Sigmoid colon (tissue), 7 donors: ENCODE measurements around the gene KCNIP4. TPM values are rescaled to one million over a fixed set of nuclear protein-coding genes. Genes with fewer than 3 reads are reported as not detected.
A peak's percentile ranks its signal among the peaks of the same experiment; 100 is the strongest.

ENCODE experiments used
- DNase-seq: peaks from one replicate; pipeline ENCODE4 v3.0.0-alpha.2; 2019
- H3K27ac ChIP-seq, 4 donors: fragments of 200-600 bp; sonication (generic); one replicate each; pipeline ENCODE4 v1.5.1; 2016 to 2019; ENCODE audit warnings: mild to moderate bottlenecking in 1 of 4
- H3K27me3 ChIP-seq, 3 donors: fragments of 200-600 bp; sonication (generic); one replicate each; pipeline ENCODE4 v1.5.1; 2019; ENCODE audit warnings: mild to moderate bottlenecking in 1 of 3
- H3K36me3 ChIP-seq, 4 donors: fragments of 200-600 bp; sonication (generic); one replicate each; pipeline ENCODE4 v1.5.1; 2016 to 2019
- H3K4me1 ChIP-seq, 4 donors: fragments of 200-600 bp; sonication (generic); one replicate each; pipeline ENCODE4 v1.5.1; 2017 to 2019
- H3K4me3 ChIP-seq, 4 donors: fragments of 200-600 bp; sonication (generic); one replicate each; pipeline ENCODE4 v1.5.1; 2017 to 2019; ENCODE audit warnings: mild to moderate bottlenecking in 2 of 4, moderate library complexity in 1 of 4
- H3K9me3 ChIP-seq, 4 donors: fragments of 200-600 bp in 3 of 4; sonication (generic) in 3 of 4; one replicate each; pipeline versions ENCODE4 v1.5.1 to v1.6.1; 2013 to 2019
- CTCF ChIP-seq, 4 experiments: fragments of 450-650 bp in 3 of 4; fragments of 200-600 bp in 1 of 4; IDR thresholded peaks; one replicate each; pipeline ENCODE4 v1.5.1; 2016 to 2019; ENCODE audit warnings: antibody characterized with exemption in 4 of 4, mild to moderate bottlenecking in 3 of 4, moderate library complexity in 2 of 4
- EP300 ChIP-seq, 4 donors: sonication (generic); formaldehyde crosslinking; IDR thresholded peaks; one replicate each; pipeline ENCODE4 v1.6.1; 2017; ENCODE audit warnings: antibody characterized with exemption in 4 of 4
- POLR2A ChIP-seq, 2 donors: fragments of 450-650 bp; IDR thresholded peaks; one replicate each; pipeline ENCODE4 v1.6.1; 2016; ENCODE audit warnings: antibody characterized with exemption in 2 of 2, mild to moderate bottlenecking in 2 of 2, moderate library complexity in 2 of 2
- POLR2AphosphoS5 ChIP-seq, 4 donors: sonication (generic); formaldehyde crosslinking; IDR thresholded peaks; one replicate each; pipeline ENCODE4 v1.6.1; 2017; ENCODE audit warnings: antibody characterized with exemption in 4 of 4
- WGBS, 2 donors: extraction: QIAGEN DNeasy Blood & Tissue Kit; methylation state at CpG; one replicate each; pipeline ENCODE4 v1.1.7; 2013; 5-methylcytosine and 5-hydroxymethylcytosine counted together
- intact Hi-C: fragments of 100-400 bp; cut with DNase I; formaldehyde crosslinking; loops from one replicate; pipeline ENCODE4 v1.15.1; 2023
- polyA plus RNA-seq, 3 donors: library from polyadenylated mRNA; stranded (reverse); fragments of 200-250 nt; gene quantifications; one replicate each; pipeline ENCODE4 v1.2.3, GENCODE V29; 2013
- total RNA-seq, 4 donors: library from RNA; depleted of rRNA; stranded (reverse); fragments of >200 nt; gene quantifications; one replicate each; pipeline ENCODE4 v1.1.0, GENCODE V29; 2016
- donor health status: healthy with polysubstance abuse.
- donor health status: Bipolar disorder and iron deficiency.
- donor health status: healthy.

The KCNIP4 gene
- total and polyA plus RNA-seq, 7 donors: 0.60 to 28.5 (median 14.0) TPM; not detected in 1

DNA sequence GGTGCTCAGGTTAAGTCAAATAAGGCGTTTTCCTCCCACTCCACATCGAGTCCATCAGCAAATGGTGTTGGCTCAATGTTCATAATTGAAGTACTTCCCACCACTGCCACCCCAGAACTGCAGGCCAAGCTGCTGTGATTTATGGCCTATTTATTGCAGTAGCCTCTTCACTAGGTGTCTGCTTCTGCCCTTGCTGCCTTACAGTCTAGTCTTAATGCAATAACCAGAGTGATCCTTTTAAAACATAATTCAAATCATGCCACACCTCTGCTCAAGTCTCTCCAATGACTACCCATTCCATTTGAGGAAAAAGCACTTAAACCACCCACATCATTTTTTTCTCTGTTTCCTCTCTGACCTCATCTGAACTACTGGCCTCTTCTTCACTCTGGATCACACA, 220.3 kb downstream of the KCNIP4 start:
- no peaks in the 10 kb centered on the region for H3K36me3 ChIP-seq
- TF ChIP-seq CTCF (IDR thresholded peaks at IDR 0.05) (no peak), POLR2AphosphoS5 (IDR thresholded peaks at IDR 0.05) (peak in 1 of 4 donors; percentile 28)
- intact Hi-C loops: no loop called here
- 41 to 48% methylated on average over 2 of the region's 2 CpGs for WGBS, 2 donors
- no peaks in the 10 kb centered on the region for H3K27me3 ChIP-seq
- H3K9me3 ChIP-seq: no peaks in the 10 kb centered on the region
- H3K4me1 ChIP-seq: peaks cover 0 to 6% (median 0%) of the 10 kb centered on the region in 4 donors
- DNase-seq: no peak
- H3K27ac ChIP-seq: no peak overlapping the region
- no peak overlapping the region for H3K4me3 ChIP-seq

- Histone ChIP-seq H3K36me3 (no peaks in the 10 kb centered on the region), H3K27me3 (no peaks in the 10 kb centered on the region), H3K4me1 (peaks cover 0 to 5% (median 0%) of the 10 kb centered on the region in 4 donors), H3K9me3 (no peaks in the 10 kb centered on the region), H3K27ac (peak overlapping the region in 2 of 4 donors; percentile 25 to 35), H3K4me3 (no peak overlapping the region)
- WGBS, 2 donors: 43 to 48% methylated on average over 5 of the region's 5 CpGs
- no peak for TF ChIP-seq POLR2AphosphoS5 (IDR thresholded peaks at IDR 0.05)
- TF ChIP-seq CTCF (IDR thresholded peaks at IDR 0.05): no peak
- no peak for TF ChIP-seq POLR2A (IDR thresholded peaks at IDR 0.05)
- TF ChIP-seq EP300 (IDR thresholded peaks at IDR 0.05): no peak
- no peak for DNase-seq
- intact Hi-C loops: no loop called here
Measured at GRCh38 chr4:21726255-21726815, 222.2 kb downstream of the KCNIP4 start.

- H3K4me1 ChIP-seq: peaks cover 0 to 5% (median 0%) of the 10 kb centered on the region in 4 donors
- intact Hi-C loops: no loop called here
- no peaks in the 10 kb centered on the region for H3K9me3 ChIP-seq
- H3K27me3 ChIP-seq: no peaks in the 10 kb centered on the region
- TF ChIP-seq POLR2A (IDR thresholded peaks at IDR 0.05) (no peak), EP300 (IDR thresholded peaks at IDR 0.05) (no peak), CTCF (IDR thresholded peaks at IDR 0.05) (no peak), POLR2AphosphoS5 (IDR thresholded peaks at IDR 0.05) (no peak)
- H3K27ac ChIP-seq: no peak overlapping the region
- no peaks in the 10 kb centered on the region for H3K36me3 ChIP-seq
- WGBS, 2 donors: 84 to 85% methylated on average over 6 of the region's 6 CpGs
- DNase-seq: no peak
- H3K4me3 ChIP-seq: no peak overlapping the region
Measured at GRCh38 chr4:21722157-21722839, 226.3 kb downstream of the KCNIP4 start.

GRCh38 chr4:21716531-21716930, 232.0 kb downstream of the KCNIP4 start:
- TF ChIP-seq EP300 (IDR thresholded peaks at IDR 0.05) (no peak), CTCF (IDR thresholded peaks at IDR 0.05) (no peak), POLR2A (IDR thresholded peaks at IDR 0.05) (no peak), POLR2AphosphoS5 (IDR thresholded peaks at IDR 0.05) (no peak)

More at GRCh38 chr4:21716531-21716930, 232.0 kb downstream of the KCNIP4 start:
- Histone ChIP-seq H3K36me3 (no peaks in the 10 kb centered on the region), H3K9me3 (no peaks in the 10 kb centered on the region), H3K4me3 (no peak overlapping the region), H3K27me3 (no peaks in the 10 kb centered on the region), H3K27ac (no peak overlapping the region), H3K4me1 (no peaks in the 10 kb centered on the region)
- intact Hi-C loops: no loop called here
- DNase-seq: no peak
- 66 to 72% methylated on average over 6 of the region's 6 CpGs for WGBS, 2 donors
